Lower leg skin (tissue), 3 donors: Measurements from ENCODE around the gene LRRFIP1.

Experiments
- POLR2A ChIP-seq, 2 donors: fragments of 450-650 bp; IDR thresholded peaks; one replicate each; pipeline ENCODE4 v1.6.1; 2016 to 2017; ENCODE audit warnings: antibody characterized with exemption in 2 of 2, mild to moderate bottlenecking in 1 of 2, moderate library complexity in 1 of 2
- TF ChIP-seq, protein P1 (sequence below), 3 donors: fragments of 450-650 bp; IDR thresholded peaks; one replicate each; pipeline ENCODE4 v1.5.1; 2016; ENCODE audit warnings: antibody characterized with exemption in 3 of 3, mild to moderate bottlenecking in 3 of 3, moderate library complexity in 2 of 3

DNA sequence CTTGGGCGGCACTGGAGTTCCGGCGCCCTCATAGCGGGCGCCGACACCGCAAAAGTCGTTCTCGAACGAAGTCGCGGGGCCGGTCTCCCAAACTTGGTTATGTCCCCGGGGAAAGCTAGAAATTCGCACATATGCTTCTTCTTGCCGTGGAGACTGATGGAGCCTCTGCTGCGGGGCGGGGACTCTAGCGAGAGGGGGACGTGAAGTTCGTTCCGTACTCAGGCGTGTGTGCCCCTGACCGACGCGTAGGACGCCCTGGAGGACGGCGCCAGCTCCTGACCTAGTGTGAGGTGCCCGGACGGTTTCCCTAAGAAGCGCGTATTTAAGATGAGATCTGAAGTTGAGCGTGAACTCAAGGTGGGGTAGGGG, 171.7 kb downstream of the LRRFIP1 start:
- TF ChIP-seq, protein P1, sequence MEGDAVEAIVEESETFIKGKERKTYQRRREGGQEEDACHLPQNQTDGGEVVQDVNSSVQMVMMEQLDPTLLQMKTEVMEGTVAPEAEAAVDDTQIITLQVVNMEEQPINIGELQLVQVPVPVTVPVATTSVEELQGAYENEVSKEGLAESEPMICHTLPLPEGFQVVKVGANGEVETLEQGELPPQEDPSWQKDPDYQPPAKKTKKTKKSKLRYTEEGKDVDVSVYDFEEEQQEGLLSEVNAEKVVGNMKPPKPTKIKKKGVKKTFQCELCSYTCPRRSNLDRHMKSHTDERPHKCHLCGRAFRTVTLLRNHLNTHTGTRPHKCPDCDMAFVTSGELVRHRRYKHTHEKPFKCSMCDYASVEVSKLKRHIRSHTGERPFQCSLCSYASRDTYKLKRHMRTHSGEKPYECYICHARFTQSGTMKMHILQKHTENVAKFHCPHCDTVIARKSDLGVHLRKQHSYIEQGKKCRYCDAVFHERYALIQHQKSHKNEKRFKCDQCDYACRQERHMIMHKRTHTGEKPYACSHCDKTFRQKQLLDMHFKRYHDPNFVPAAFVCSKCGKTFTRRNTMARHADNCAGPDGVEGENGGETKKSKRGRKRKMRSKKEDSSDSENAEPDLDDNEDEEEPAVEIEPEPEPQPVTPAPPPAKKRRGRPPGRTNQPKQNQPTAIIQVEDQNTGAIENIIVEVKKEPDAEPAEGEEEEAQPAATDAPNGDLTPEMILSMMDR (IDR thresholded peaks at IDR 0.05) = no peak
- no peak for TF ChIP-seq POLR2A (IDR thresholded peaks at IDR 0.05)
